ENCODE results near the gene MAPK7.

DNA sequence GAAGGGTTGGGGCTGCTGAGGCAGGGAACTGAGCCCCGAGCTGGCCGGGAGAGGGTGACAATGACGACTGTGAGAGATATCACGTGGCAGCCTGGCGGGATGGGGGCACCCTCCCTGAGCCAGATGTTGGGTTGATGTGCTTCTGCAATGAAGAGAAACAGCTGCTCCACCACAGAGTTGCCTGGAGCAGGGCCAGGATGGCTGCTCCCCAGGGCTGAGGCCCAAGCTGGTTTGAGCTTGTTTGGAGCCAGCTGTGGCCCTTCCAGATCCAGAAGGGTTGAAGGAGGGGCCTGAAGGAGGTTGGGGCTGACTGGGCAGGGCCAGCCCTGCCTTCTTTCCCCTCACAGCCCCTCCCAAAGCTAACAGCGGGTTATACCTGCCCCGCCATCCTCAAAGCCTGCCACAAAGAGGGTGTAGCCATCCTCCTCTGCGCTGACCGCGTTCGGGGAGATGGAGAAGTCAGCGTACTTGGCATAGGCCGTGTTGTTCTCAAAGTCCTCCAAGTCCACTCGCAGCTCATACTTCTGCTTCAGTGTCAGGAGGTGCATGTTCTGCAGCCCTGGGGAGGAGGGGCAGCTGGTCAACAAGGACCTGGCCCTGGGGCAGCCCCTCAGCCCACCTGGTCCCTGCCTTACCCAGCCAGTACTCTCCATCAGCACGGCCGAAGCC lies 6.6 kb downstream of the MAPK7 start:
- TF ChIP-seq, protein P1, sequence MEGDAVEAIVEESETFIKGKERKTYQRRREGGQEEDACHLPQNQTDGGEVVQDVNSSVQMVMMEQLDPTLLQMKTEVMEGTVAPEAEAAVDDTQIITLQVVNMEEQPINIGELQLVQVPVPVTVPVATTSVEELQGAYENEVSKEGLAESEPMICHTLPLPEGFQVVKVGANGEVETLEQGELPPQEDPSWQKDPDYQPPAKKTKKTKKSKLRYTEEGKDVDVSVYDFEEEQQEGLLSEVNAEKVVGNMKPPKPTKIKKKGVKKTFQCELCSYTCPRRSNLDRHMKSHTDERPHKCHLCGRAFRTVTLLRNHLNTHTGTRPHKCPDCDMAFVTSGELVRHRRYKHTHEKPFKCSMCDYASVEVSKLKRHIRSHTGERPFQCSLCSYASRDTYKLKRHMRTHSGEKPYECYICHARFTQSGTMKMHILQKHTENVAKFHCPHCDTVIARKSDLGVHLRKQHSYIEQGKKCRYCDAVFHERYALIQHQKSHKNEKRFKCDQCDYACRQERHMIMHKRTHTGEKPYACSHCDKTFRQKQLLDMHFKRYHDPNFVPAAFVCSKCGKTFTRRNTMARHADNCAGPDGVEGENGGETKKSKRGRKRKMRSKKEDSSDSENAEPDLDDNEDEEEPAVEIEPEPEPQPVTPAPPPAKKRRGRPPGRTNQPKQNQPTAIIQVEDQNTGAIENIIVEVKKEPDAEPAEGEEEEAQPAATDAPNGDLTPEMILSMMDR (IDR thresholded peaks at IDR 0.05; ENCODE audit: poor library complexity) = no peak
- no peak for TF ChIP-seq EZH2 (IDR thresholded peaks at IDR 0.05; ENCODE audit: borderline replicate concordance)
